C4-2B (cell line): ENCODE measurements around the gene FAM83E.

Experiments used
- CTCF ChIP-seq: fragments of 450-650 bp; conservative IDR thresholded peaks from 2 replicates; pipeline ENCODE4 v1.5.1; 2017; ENCODE audit warnings: mild to moderate bottlenecking
- ZFX ChIP-seq: fragments of 450-650 bp; IDR thresholded peaks from 2 replicates; pipeline ENCODE4 v1.6.1; 2017

- no peak for TF ChIP-seq CTCF
- no peak for TF ChIP-seq ZFX
Observed at GRCh38 chr19:48613024-48613851, 1.6 kb downstream of the FAM83E start.
